Measurements from ENCODE around the gene ALK.

ALK gene

GRCh38 chr2:29517413-29517812 lies 404.0 kb downstream of the ALK start:
- H3K27ac ChIP-seq (ENCODE audit: low read depth, low read length): no peak overlapping the region
- no peaks in the 10 kb centered on the region for H3K36me3 ChIP-seq (ENCODE audit: control insufficient read depth, insufficient read depth, low read length)
- no peak overlapping the region for H3K9ac ChIP-seq (ENCODE audit: low read length)
- no peaks in the 10 kb centered on the region for H3K4me1 ChIP-seq (ENCODE audit: control insufficient read depth, insufficient read depth, low read length)
- no peaks in the 10 kb centered on the region for H3K27me3 ChIP-seq (ENCODE audit: control insufficient read depth, insufficient read depth, low read length)
- no peak overlapping the region for H3K4me3 ChIP-seq (ENCODE audit: low read length)

GRCh38 chr2:29516767-29517166 lies 404.6 kb downstream of the ALK start:
- Histone ChIP-seq H3K4me1 (ENCODE audit: control insufficient read depth, insufficient read depth, low read length) (no peaks in the 10 kb centered on the region), H3K27ac (ENCODE audit: low read depth, low read length) (no peak overlapping the region), H3K9ac (ENCODE audit: low read length) (no peak overlapping the region), H3K4me3 (ENCODE audit: low read length) (no peak overlapping the region), H3K27me3 (ENCODE audit: control insufficient read depth, insufficient read depth, low read length) (no peaks in the 10 kb centered on the region), H3K36me3 (ENCODE audit: control insufficient read depth, insufficient read depth, low read length) (no peaks in the 10 kb centered on the region)

GRCh38 chr2:29509878-29510277 lies 411.5 kb downstream of the ALK start:
- H3K4me1 ChIP-seq (ENCODE audit: control insufficient read depth, insufficient read depth, low read length): no peaks in the 10 kb centered on the region
- no peak overlapping the region for H3K9ac ChIP-seq (ENCODE audit: low read length)
- no peak overlapping the region for H3K4me3 ChIP-seq (ENCODE audit: low read length)
- no peak overlapping the region for H3K27ac ChIP-seq (ENCODE audit: low read depth, low read length)
- no peaks in the 10 kb centered on the region for H3K27me3 ChIP-seq (ENCODE audit: control insufficient read depth, insufficient read depth, low read length)
- no peaks in the 10 kb centered on the region for H3K36me3 ChIP-seq (ENCODE audit: control insufficient read depth, insufficient read depth, low read length)

GRCh38 chr2:29509397-29509796 lies 412.0 kb downstream of the ALK start:
- Histone ChIP-seq H3K27me3 (ENCODE audit: control insufficient read depth, insufficient read depth, low read length) (no peaks in the 10 kb centered on the region), H3K9ac (ENCODE audit: low read length) (no peak overlapping the region), H3K4me1 (ENCODE audit: control insufficient read depth, insufficient read depth, low read length) (no peaks in the 10 kb centered on the region), H3K36me3 (ENCODE audit: control insufficient read depth, insufficient read depth, low read length) (no peaks in the 10 kb centered on the region), H3K4me3 (ENCODE audit: low read length) (no peak overlapping the region), H3K27ac (ENCODE audit: low read depth, low read length) (no peak overlapping the region)

- Histone ChIP-seq H3K4me1 (ENCODE audit: control insufficient read depth, insufficient read depth, low read length) (no peaks in the 10 kb centered on the region), H3K4me3 (ENCODE audit: low read length) (no peak overlapping the region), H3K36me3 (ENCODE audit: control insufficient read depth, insufficient read depth, low read length) (no peaks in the 10 kb centered on the region), H3K9ac (ENCODE audit: low read length) (no peak overlapping the region), H3K27me3 (ENCODE audit: control insufficient read depth, insufficient read depth, low read length) (no peaks in the 10 kb centered on the region), H3K27ac (ENCODE audit: low read depth, low read length) (no peak overlapping the region)
Observed at GRCh38 chr2:29504746-29505145, 416.6 kb downstream of the ALK start.

GRCh38 chr2:29502460-29502911 lies 418.9 kb downstream of the ALK start:
- Histone ChIP-seq H3K36me3 (ENCODE audit: control insufficient read depth, insufficient read depth, low read length) (no peaks in the 10 kb centered on the region), H3K4me3 (ENCODE audit: low read length) (no peak overlapping the region), H3K9ac (ENCODE audit: low read length) (no peak overlapping the region), H3K27me3 (ENCODE audit: control insufficient read depth, insufficient read depth, low read length) (no peaks in the 10 kb centered on the region), H3K4me1 (ENCODE audit: control insufficient read depth, insufficient read depth, low read length) (no peaks in the 10 kb centered on the region), H3K27ac (ENCODE audit: low read depth, low read length) (no peak overlapping the region)

GRCh38 chr2:29497375-29497774 lies 424.0 kb downstream of the ALK start:
- no peaks in the 10 kb centered on the region for H3K36me3 ChIP-seq (ENCODE audit: control insufficient read depth, insufficient read depth, low read length)
- no peak overlapping the region for H3K4me3 ChIP-seq (ENCODE audit: low read length)
- no peaks in the 10 kb centered on the region for H3K27me3 ChIP-seq (ENCODE audit: control insufficient read depth, insufficient read depth, low read length)
- no peak overlapping the region for H3K9ac ChIP-seq (ENCODE audit: low read length)
- no peaks in the 10 kb centered on the region for H3K4me1 ChIP-seq (ENCODE audit: control insufficient read depth, insufficient read depth, low read length)
- no peak overlapping the region for H3K27ac ChIP-seq (ENCODE audit: low read depth, low read length)

GRCh38 chr2:29496198-29496597 lies 425.2 kb downstream of the ALK start:
- no peak overlapping the region for H3K4me3 ChIP-seq (ENCODE audit: low read length)
- no peaks in the 10 kb centered on the region for H3K36me3 ChIP-seq (ENCODE audit: control insufficient read depth, insufficient read depth, low read length)
- no peak overlapping the region for H3K27ac ChIP-seq (ENCODE audit: low read depth, low read length)
- no peaks in the 10 kb centered on the region for H3K27me3 ChIP-seq (ENCODE audit: control insufficient read depth, insufficient read depth, low read length)
- H3K9ac ChIP-seq (ENCODE audit: low read length): no peak overlapping the region
- H3K4me1 ChIP-seq (ENCODE audit: control insufficient read depth, insufficient read depth, low read length): no peaks in the 10 kb centered on the region

GRCh38 chr2:29495536-29496060 lies 425.8 kb downstream of the ALK start:
- Histone ChIP-seq H3K4me1 (ENCODE audit: control insufficient read depth, insufficient read depth, low read length) (no peaks in the 10 kb centered on the region), H3K27ac (ENCODE audit: low read depth, low read length) (no peak overlapping the region), H3K27me3 (ENCODE audit: control insufficient read depth, insufficient read depth, low read length) (no peaks in the 10 kb centered on the region), H3K4me3 (ENCODE audit: low read length) (no peak overlapping the region), H3K9ac (ENCODE audit: low read length) (no peak overlapping the region), H3K36me3 (ENCODE audit: control insufficient read depth, insufficient read depth, low read length) (no peaks in the 10 kb centered on the region)

- H3K36me3 ChIP-seq (ENCODE audit: control insufficient read depth, insufficient read depth, low read length): no peaks in the 10 kb centered on the region
Observed at GRCh38 chr2:29495068-29495467, 426.3 kb downstream of the ALK start.

GRCh38 chr2:29492701-29493100 lies 428.7 kb downstream of the ALK start:
- H3K4me3 ChIP-seq (ENCODE audit: low read length): no peak overlapping the region
- H3K27ac ChIP-seq (ENCODE audit: low read depth, low read length): no peak overlapping the region
- no peak overlapping the region for H3K9ac ChIP-seq (ENCODE audit: low read length)
- H3K4me1 ChIP-seq (ENCODE audit: control insufficient read depth, insufficient read depth, low read length): no peaks in the 10 kb centered on the region
- H3K36me3 ChIP-seq (ENCODE audit: control insufficient read depth, insufficient read depth, low read length): no peaks in the 10 kb centered on the region
- H3K27me3 ChIP-seq (ENCODE audit: control insufficient read depth, insufficient read depth, low read length): no peaks in the 10 kb centered on the region

More at GRCh38 chr2:29495068-29495467, 426.3 kb downstream of the ALK start:
- Histone ChIP-seq H3K27ac (ENCODE audit: low read depth, low read length) (no peak overlapping the region), H3K9ac (ENCODE audit: low read length) (no peak overlapping the region), H3K4me1 (ENCODE audit: control insufficient read depth, insufficient read depth, low read length) (no peaks in the 10 kb centered on the region), H3K27me3 (ENCODE audit: control insufficient read depth, insufficient read depth, low read length) (no peaks in the 10 kb centered on the region), H3K4me3 (ENCODE audit: low read length) (no peak overlapping the region)

GRCh38 chr2:29490045-29490444 lies 431.3 kb downstream of the ALK start:
- no peak overlapping the region for H3K27ac ChIP-seq (ENCODE audit: low read depth, low read length)
- no peak overlapping the region for H3K9ac ChIP-seq (ENCODE audit: low read length)
- no peaks in the 10 kb centered on the region for H3K4me1 ChIP-seq (ENCODE audit: control insufficient read depth, insufficient read depth, low read length)
- H3K27me3 ChIP-seq (ENCODE audit: control insufficient read depth, insufficient read depth, low read length): no peaks in the 10 kb centered on the region
- H3K4me3 ChIP-seq (ENCODE audit: low read length): no peak overlapping the region
- H3K36me3 ChIP-seq (ENCODE audit: control insufficient read depth, insufficient read depth, low read length): no peaks in the 10 kb centered on the region

- Histone ChIP-seq H3K9ac (ENCODE audit: low read length) (no peak overlapping the region), H3K27ac (ENCODE audit: low read depth, low read length) (no peak overlapping the region), H3K4me3 (ENCODE audit: low read length) (no peak overlapping the region), H3K36me3 (ENCODE audit: control insufficient read depth, insufficient read depth, low read length) (no peaks in the 10 kb centered on the region), H3K27me3 (ENCODE audit: control insufficient read depth, insufficient read depth, low read length) (no peaks in the 10 kb centered on the region), H3K4me1 (ENCODE audit: control insufficient read depth, insufficient read depth, low read length) (no peaks in the 10 kb centered on the region)
Observed at GRCh38 chr2:29489568-29489967, 431.8 kb downstream of the ALK start.
